Neural cell (in vitro differentiated cells): ENCODE results near the gene PPCDC.

ENCODE experiments used
- CTCF ChIP-seq: fragments of 450-650 bp; IDR thresholded peaks from 2 replicates; pipeline ENCODE4 v1.5.1; 2014; ENCODE audit warnings: antibody characterized with exemption, mild to moderate bottlenecking, moderate library complexity; ENCODE audit not compliant: poor library complexity, severe bottlenecking
- EZH2 ChIP-seq: fragments of 200-600, 300-800 bp; shearing (Covaris generic), sonication (generic); IDR thresholded peaks from 2 replicates; pipeline ENCODE4 v1.6.1; 2014; ENCODE audit warnings: antibody characterized with exemption, low read length, borderline replicate concordance, mild to moderate bottlenecking; ENCODE audit not compliant: insufficient read depth, poor library complexity, severe bottlenecking
- POLR2AphosphoS5 ChIP-seq: IDR thresholded peaks from 2 replicates; pipeline ENCODE4 v1.6.1; 2012
- RAD21 ChIP-seq: fragments of 450-650 bp; conservative IDR thresholded peaks from 2 replicates; pipeline ENCODE4 v1.6.1; 2014; ENCODE audit warnings: antibody characterized with exemption, mild to moderate bottlenecking, moderate library complexity
- REST ChIP-seq: IDR thresholded peaks from 2 replicates; pipeline ENCODE4 v1.6.1; 2012; ENCODE audit warnings: borderline replicate concordance
- SMC3 ChIP-seq: fragments of 450-650 bp; conservative IDR thresholded peaks from 2 replicates; pipeline ENCODE4 v1.6.1; 2014; ENCODE audit warnings: antibody characterized with exemption, mild to moderate bottlenecking, moderate library complexity; ENCODE audit not compliant: poor library complexity

GRCh38 chr15:75045332-75046015 lies 22.1 kb downstream of the PPCDC start:
- no peak for TF ChIP-seq RAD21
- no peak for TF ChIP-seq CTCF
- TF ChIP-seq POLR2AphosphoS5: no peak
- no peak for TF ChIP-seq SMC3
- no peak for TF ChIP-seq EZH2
- no peak for TF ChIP-seq REST
